IMR-90 (cell line): Measurements from ENCODE around the gene TIAM2.

Source experiments
- BHLHE40 ChIP-seq: fragments of 150-350 bp; IDR thresholded peaks from 2 replicates; pipeline ENCODE4 v1.6.1; 2016; ENCODE audit warnings: mild to moderate bottlenecking, low read depth, low read length
- CHD1 ChIP-seq: IDR thresholded peaks from 2 replicates; pipeline ENCODE4 v1.6.1; 2012; ENCODE audit warnings: low read depth, low read length, improper control_type of control experiment
- MAZ ChIP-seq: IDR thresholded peaks from 2 replicates; pipeline ENCODE4 v1.6.1; 2012; ENCODE audit warnings: low read depth, mild to moderate bottlenecking, low read length, improper control_type of control experiment, moderate library complexity, borderline replicate concordance
- POLR2A ChIP-seq: IDR thresholded peaks from 2 replicates; pipeline ENCODE4 v1.6.1; 2012; ENCODE audit warnings: mild to moderate bottlenecking, low read depth, low read length
- RFX5 ChIP-seq: IDR thresholded peaks from 2 replicates; pipeline ENCODE4 v1.8.0; 2012; ENCODE audit warnings: low read depth, mild to moderate bottlenecking, low read length, moderate library complexity
- SMC3 ChIP-seq: fragments of 150-350 bp; IDR thresholded peaks from 2 replicates; pipeline ENCODE4 v1.6.1; 2016; ENCODE audit warnings: low read depth, mild to moderate bottlenecking, antibody characterized with exemption, low read length, moderate library complexity
- TF ChIP-seq, protein P1 (sequence below): conservative IDR thresholded peaks from 2 replicates; pipeline ENCODE4 v1.5.1; 2012; ENCODE audit warnings: mild to moderate bottlenecking, low read depth, low read length, improper control_type of control experiment
- TF ChIP-seq, protein P2 (sequence below): fragments of 150-350 bp; IDR thresholded peaks from 2 replicates; pipeline ENCODE4 v1.6.1; 2017; ENCODE audit warnings: mild to moderate bottlenecking, antibody characterized with exemption, low read length, low read depth

DNA sequence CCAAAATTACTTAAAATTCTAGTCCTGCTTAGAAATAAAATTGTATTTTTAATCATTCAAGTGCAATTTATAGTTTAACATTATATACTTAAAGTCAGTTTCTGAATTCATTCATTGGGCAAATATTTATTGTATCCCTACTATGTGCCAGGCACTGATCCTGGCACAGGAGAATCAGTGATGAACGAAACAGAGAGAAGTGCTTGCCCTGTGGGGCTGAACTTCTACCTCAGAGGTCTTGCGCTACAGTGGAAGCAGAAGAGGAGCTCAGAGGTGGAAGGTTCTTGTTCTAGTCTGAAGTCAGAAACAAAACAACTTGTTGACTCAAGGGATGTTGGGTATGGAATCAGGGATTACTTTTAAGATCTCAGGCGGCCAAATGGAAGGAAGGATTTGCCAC lies 274.6 kb downstream of the TIAM2 start:
- TF ChIP-seq, protein P1, sequence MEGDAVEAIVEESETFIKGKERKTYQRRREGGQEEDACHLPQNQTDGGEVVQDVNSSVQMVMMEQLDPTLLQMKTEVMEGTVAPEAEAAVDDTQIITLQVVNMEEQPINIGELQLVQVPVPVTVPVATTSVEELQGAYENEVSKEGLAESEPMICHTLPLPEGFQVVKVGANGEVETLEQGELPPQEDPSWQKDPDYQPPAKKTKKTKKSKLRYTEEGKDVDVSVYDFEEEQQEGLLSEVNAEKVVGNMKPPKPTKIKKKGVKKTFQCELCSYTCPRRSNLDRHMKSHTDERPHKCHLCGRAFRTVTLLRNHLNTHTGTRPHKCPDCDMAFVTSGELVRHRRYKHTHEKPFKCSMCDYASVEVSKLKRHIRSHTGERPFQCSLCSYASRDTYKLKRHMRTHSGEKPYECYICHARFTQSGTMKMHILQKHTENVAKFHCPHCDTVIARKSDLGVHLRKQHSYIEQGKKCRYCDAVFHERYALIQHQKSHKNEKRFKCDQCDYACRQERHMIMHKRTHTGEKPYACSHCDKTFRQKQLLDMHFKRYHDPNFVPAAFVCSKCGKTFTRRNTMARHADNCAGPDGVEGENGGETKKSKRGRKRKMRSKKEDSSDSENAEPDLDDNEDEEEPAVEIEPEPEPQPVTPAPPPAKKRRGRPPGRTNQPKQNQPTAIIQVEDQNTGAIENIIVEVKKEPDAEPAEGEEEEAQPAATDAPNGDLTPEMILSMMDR: no peak
- TF ChIP-seq, protein P2, sequence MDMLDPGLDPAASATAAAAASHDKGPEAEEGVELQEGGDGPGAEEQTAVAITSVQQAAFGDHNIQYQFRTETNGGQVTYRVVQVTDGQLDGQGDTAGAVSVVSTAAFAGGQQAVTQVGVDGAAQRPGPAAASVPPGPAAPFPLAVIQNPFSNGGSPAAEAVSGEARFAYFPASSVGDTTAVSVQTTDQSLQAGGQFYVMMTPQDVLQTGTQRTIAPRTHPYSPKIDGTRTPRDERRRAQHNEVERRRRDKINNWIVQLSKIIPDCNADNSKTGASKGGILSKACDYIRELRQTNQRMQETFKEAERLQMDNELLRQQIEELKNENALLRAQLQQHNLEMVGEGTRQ: no peak
- no peak for TF ChIP-seq RFX5
- no peak for TF ChIP-seq MAZ
- no peak for TF ChIP-seq POLR2A
- TF ChIP-seq CHD1: no peak
- TF ChIP-seq SMC3: no peak
- TF ChIP-seq BHLHE40: no peak
